HG03095 (cell line): ENCODE results near the gene CELF5.
"Not testable (repeated sequence)": the region's sequence is repeated elsewhere in the genome, so short reads cannot be mapped to it uniquely, and the experiment has no call there.

Experiments
- ATAC-seq: cut with Tn5 transposase; IDR thresholded peaks from one replicate; pipeline ENCODE4 v1.9.1; 2021; ENCODE audit warnings: moderate library complexity; ENCODE audit not compliant: unreplicated experiment

The CELF5 gene

DNA sequence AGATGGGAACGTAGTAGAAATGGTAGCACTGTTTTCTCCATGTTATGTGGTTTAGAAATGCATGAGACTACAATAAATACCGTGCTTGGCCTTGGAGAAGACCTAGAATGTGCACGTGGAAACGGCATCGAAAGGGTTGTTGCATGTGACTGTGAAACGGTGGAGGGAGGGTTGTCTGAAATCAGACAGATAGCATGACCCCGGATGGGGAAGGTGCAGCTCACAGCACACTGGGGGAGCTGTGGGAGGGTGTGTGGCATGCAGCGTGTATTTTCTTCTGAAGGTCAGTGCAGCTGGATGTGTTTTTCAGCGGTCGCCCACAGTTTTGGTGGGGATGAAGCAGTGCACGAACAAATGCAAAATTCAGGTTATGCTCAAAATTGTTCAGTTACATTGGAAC lies 63.4 kb downstream of the CELF5 start:
- no peak for ATAC-seq

DNA sequence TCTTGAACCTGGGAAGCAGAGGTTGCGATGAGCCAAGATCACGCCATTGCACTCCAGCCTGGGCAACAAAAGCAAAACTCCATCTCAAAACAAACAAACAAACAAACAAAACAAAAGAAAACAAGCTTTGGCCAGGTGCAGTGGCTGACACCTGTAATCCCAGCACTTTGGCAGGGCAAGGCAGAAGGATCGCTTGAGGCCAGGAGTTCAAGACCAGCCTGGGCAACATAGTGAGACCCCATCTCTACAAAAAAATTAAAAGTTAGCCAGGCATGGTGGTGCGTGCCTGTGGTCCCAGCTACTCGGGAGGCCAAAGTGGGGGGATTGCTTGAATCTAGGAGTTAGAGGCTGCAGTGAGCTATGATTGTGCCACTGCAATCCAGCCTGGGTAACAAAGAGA lies 64.0 kb downstream of the CELF5 start:
- ATAC-seq, result not testable (repeated sequence)

DNA sequence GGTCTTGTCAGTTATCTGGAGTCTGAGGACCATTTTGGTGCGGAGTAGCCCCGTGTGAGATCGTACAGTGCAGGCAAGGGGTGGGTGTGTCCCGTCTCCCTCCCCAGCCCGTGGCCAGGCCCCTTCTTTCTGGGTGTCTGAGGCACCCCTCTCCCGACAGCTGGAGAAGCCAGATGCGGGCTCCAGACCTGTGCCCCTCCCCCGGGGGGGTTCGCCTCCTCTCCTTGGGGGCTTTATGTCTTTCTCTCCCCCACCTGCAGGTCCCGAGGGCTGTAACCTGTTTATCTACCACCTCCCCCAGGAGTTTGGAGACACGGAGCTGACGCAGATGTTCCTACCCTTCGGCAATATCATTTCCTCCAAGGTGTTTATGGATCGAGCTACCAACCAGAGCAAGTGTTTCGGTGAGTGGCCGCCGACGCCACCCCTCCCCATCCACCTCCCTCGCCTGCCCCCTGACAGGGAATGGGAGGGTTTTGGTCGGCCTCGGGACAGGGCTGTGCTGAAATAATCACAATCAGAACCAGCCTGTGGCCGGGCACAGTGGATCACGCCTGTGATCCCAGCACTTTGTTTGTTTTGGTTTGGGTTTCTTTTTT lies 65.6 kb downstream of the CELF5 start:
- no peak for ATAC-seq

DNA sequence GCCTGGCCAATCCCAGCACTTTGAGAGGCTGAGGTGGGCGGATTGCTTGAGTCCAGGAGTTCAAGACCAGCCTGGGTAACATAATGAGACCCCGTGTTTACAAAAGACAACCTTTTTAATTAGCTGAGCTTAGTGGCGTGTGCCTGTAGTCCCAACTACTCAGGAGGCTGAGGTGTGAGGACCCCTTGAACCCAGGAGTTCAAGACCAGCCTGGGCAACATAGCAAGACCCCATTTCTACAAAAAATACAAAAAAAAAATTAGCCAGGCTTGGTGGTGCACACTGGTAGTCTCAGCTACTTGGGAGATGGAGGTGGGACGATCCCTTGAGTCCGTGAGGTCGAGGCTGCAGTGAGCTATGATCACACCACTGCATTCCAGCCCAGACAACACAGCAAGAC lies 66.4 kb downstream of the CELF5 start:
- ATAC-seq, result not testable (repeated sequence)

DNA sequence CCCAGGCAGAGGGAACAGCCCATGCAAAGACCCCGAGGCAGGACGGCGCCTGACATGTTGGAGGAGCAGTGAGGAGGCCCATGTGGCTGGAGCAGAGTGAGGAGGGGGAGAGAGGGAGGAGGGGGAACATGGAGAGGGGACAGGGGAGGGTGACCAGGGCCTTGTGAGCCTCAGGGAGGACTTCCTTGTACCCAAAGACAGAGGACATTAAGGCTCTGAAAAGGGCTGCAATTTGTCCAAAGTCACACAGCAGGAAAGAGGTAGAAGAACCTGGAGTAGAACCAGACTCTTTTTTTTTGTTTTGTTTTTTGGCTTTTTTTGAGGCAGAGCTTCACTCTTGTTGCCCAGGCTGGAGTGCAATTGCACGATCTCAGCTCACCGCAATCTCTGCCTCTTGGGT lies 67.2 kb downstream of the CELF5 start:
- ATAC-seq, result no peak

DNA sequence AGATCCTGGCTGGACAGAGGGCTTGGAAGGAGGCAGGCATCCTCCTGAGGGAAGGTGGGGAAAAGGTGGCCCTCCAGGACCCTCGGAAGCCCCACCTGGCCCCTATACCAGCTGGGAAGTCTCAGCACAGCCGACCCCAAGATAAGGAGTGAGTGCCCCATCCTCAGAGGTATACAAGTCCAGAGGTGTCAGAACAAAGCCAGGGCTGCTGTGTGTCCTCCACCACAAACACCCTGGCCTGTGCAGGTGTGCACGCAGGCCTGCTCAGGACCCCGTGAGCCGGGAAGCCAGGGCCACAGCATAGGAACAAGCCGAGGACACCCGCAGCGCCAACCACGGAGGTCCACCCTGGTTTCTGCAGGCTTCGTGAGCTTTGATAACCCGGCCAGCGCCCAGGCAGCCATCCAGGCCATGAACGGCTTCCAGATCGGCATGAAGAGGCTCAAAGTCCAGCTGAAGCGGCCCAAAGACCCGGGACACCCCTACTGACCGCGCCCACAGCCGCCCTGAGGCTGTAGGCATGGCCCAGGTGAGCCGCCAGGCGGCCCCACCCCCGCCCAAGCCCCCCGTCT lies 68.6 kb downstream of the CELF5 start:
- no peak for ATAC-seq

DNA sequence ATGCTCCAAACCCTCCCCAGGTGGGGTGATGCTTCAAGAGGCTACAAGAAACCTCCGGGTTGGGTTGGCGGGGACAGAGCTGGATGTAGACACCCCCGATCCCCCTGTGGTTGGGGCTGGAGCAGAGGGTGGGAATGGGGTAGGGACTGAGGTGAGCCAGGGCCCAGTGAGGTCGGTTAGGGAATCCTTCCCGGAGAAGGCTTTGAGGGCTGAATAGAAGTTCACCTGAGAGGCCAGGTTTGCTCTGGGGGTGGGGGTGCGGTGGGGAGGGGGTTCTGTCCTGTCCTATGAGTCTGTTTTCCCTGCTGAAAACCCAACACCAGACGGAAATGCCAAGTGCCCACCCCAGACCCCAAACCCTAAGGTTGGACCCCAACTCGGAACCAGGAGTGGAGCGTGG lies 69.1 kb downstream of the CELF5 start:
- no peak for ATAC-seq

DNA sequence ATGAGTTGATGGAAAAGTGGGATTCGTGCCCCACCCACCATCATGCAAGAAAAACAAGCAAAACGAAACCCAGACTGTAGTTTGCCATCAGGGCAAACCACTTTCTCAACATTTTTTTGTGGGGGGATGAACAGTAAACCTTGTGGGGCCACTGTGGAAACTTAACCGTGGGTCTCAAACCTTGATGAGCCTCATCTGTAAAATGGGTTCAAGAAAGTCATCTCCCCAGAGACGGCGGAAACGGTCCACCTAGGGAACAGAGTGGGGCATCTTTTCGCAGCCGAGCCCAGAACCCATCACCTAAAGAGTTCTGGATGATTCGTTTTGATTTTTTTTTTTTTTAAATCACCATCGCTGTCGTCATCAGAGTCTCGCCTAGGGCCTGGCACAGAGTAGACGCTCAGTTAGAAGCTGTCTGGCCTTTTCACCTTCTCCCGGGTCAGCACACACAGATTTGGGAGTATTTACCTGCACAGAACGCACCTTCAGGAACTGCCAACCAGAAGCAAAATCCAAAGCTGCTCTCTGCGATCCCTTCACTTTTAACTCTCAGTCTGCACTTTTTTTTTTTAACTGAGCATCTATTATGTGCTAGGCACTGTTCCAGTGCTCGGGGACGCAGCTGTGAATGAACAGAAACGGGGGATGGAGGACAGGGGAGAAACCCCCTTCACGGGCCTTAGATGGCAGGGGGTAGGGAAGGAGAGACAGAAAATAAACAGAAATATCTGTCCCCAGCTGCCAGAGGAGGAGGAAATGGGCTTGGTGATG lies 69.8 kb downstream of the CELF5 start:
- ATAC-seq, result no peak

DNA sequence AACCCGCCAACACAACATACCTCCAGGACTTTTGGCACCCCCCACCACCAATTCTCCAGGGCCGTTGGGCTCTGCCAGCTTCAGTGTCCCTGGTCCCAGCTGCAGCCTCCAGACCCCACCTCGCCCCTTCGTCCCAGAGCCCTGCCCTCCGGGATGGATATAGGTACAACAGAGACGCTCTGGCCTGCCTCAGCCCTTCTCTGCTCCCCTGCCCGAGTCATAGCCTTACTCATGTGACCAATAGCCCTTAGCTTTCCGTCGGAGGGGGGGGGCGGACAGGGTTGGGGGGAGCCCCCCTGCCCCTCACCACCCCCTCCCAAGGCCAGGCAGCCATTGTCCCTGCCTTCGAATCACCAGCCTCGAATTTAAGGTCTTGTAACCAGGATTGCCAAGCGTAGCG lies 71.1 kb downstream of the CELF5 start:
- ATAC-seq, result no peak

DNA sequence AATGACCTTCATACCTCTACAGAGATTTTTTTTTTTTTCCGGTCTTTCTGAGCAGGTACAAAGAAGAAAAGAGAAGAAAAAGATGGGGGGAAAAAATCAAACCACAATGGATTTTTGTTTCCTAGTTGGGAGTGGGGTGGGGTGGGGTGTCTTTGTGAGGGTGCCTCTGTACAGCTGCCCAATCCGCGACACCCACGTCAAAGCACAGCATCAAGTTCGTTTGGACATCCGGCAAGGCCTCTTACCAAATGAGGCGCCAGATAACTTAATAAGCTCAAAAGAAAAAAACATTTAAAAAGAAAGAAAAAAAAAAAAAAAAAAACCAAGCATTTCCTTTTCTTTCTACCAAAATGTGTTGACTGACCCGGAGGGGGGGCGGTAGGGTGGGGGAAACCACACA lies 71.6 kb downstream of the CELF5 start:
- no peak for ATAC-seq

DNA sequence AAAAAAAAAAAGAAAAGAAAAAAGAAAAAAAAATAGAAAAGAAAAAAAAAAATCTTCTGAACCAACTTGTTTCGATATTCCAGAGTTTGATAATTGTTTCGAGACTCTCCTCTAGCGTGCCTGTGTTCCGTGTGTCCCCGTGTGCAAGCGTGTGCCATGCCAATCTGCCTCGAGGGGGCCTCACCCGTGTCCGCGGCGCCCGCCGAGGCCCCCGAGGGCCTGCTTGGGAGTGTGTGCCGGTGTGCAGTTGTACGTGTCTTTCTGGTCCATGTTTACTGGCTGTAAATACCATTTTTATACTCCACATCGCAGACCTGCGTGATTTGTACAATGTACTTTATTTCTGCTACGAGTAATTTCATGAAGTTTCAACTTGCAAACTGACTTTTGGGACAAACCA lies 72.0 kb downstream of the CELF5 start:
- no peak for ATAC-seq

DNA sequence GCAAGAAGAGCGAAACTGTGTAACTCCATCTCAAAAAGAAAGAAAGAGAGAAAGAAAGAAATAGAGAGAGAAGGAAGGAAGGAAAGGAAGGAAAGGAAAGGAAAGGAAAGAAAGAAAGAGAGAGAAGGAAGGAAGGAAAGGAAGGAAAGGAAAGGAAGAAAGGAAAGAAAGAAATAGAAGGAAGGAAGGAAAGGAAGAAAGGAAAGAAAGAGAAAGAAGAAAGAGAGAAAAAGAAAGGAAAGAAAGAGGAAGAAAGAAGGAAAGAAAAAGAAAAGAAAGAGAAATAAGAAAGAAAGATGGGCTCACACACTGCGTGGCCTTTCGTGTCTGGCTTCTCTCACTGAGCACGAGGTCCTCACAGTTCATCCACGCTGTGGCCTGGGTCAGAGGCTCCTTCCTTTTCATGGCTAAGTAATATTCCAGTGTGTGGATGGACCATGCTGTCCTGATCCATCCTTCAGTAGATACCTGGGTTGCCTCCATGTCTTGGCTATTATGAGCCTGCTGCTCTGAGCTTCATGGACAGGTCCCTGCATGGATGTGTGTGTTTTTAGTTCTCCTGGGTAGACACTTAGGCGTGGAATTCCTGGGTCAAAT lies 74.5 kb downstream of the CELF5 start:
- ATAC-seq, result no peak

DNA sequence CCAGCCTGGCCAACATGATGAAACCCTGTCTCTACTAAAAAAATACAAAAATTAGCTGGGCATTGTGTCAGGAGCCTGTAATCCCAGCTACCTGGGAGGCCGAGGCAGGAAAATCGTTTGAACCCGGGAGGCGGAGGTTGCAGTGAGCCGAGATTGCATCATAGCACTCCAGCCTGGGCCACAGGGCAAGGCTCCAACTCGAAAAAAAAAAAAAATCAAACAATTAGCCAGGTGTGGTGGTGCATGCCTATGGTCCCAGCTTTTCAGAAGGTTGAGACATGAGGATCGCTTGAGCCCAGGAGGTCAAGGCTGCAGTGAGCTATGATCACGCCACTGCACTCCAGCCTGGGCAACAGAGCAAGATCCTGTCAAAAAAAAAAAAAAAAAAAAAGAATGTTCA lies 76.1 kb downstream of the CELF5 start:
- ATAC-seq, result not testable (repeated sequence)

DNA sequence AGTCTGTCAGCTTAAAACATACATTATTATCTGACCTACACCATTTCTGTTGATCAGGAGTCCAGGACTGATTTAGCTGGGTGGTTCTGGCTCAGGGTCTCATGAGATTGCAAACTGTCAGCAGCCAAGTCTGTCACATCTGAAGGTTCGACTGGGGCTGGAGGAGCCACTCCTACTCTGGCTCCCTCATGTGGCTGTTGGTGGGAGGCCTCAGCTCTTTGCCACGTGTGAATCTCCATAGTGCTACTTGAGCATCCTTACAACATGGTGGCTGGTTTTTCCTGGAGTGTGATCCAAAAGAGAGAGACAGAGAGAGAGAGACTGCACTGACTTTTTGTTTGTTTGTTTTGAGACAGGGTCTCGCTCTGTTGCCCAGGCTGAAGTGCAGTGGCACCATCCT lies 78.3 kb downstream of the CELF5 start:
- no peak for ATAC-seq

DNA sequence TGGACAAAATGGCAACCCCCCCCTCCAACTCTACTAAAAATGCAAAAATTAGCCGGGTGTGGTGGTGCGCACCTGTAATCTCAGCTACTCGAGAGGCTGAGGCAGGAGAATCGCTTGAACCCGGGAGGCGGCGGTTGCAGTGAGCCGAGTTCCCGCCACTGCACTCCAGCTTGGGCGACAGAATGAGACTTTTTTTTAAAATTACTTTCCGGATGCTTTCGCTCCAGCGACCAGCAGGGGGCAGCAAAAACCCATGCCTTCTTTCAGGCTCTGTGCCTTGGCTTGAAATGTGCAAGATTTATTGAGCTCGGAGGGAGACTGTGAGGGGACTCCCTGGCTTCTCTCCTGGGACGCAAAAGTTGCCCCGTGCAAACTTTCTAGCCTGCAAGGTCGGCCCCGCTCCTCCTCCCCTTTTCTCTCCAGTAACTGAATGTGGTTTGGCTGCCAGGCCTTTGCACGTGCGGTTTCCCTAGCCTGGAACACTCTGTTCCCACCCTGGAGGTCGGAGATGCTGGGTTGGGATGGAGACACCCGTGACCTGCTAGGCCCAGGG lies 80.5 kb downstream of the CELF5 start:
- ATAC-seq, result no peak

DNA sequence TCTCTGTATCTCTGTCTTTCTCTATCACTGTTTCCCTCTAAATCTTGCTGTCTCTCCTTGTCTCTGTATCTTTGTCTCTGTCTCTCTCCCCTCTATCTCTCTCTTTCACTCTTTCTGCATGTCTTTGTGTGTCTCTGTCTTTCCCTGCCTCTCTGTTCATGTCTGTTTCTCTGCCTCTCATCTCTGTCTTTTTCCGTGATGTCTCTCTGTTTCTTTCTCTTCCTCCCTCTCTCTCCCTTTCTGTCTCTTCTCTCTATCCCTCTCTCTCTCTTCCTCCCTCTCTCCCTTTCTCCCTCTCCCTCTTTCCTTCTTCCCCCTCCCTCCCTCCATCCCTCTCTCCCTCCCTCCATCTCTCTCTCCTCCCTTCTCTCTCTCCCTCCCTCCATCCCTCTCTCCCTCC lies 85.3 kb downstream of the CELF5 start:
- ATAC-seq, result no peak

DNA sequence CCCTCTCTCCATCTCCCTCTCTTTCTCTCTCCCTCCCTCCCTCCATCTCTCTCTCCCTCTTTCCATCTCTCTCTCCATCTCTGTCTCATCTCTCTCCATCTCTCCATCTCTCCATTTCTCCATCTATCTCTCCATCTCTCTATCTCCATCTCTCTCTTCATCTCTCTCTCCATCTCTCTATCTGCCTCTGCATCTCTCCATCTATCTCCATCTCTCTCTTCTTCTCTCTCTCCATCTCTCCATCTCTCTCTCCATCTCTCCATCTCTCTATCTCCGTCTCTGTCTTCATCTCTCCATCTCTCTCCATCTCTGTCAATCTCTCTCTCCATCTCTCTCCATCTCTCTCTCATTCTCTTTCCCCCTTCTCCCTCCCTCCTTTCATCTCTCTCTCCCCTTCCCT lies 85.8 kb downstream of the CELF5 start:
- ATAC-seq, result no peak

DNA sequence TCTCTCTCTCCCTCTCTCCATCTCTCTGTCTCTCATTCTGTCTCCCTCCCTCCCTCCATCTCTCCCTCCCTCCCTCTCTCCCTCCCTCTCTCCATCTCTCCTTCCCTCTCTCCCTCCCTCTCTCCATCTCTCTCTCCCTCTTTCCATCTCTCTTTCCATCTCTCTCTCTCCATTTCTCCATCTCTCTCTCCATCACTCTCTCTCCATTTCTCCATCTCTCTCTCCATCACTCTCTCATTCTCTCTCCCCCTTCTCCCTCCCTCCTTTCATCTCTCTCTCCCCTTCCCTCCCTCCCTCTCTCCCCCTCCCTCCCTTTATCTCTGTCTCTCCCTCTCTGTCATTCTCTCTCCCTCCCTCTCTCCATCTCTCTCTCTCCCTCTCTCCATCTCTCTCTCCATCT lies 86.2 kb downstream of the CELF5 start:
- ATAC-seq, result no peak

DNA sequence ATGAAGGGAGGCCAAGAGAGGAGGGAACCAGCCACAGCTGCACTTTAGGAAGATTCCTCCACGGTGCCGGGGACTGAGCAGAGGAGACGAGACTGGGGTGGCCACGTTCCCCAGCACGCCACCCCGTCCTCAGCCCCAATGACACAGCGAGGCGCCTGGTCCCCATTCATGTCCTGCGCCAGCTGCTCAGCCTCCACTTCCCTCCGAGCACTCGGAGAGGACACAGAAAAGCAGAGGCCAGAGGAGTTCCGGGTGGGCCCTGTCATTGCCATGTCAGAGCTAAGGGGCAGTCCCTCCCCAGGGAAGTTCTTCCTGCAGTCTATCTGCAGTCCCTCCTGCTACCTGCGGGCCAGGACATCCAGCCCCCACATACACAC lies 88.7 kb downstream of the CELF5 start:
- no peak for ATAC-seq

DNA sequence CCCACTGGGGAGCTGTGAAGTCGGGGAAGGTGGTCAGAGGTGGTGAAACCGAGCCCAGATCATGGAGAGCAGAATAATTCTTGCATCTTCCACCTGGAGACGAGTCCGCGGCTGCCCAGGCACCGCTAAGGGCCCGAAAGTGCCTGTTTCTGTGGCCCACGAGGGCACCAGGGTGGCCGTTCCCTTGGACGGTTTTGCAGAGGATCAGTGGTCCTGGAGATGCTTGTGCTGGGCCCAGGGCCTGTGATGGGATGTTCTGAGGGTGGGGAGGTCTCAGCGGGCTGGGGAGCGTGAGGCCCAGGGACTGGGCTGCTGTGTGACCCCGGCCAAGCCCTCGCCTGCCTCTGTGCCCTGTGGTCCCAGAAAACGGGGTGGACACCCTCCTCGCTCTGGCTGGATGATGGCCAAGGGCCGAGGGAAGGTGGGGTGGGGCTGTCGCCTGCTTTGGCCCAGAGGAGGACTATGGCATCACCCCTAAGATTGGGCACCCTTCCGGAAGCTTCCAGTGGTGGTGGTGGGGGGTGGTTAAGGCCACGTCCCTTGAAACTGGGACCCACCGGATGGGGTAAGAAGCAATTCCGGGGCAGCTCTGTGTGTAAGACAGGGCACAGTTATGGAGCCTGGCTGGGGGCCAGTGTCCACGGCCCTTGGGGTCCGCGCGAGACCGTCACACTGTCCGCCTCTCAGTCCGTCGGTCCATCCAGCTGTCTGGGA lies 90.7 kb downstream of the CELF5 start:
- no peak for ATAC-seq

DNA sequence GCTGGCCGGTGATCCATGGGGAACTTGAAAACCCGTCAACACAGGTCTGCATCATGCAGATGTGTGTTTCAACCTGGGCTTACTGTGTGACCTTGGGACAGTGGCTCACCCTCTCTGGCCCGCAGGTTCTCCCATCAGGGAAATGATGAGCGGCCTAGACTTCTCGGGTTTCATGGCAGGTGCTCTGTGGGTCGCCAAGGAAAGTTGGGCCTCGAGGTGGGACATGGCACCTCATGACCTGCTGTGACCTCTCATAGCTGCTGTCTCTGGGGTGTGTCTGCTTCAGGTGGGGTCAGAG lies 91.2 kb downstream of the CELF5 start:
- ATAC-seq, result no peak
